B cell (primary cell): ENCODE results near the gene GAP43. TPM values are rescaled to one million over a fixed set of nuclear protein-coding genes. Genes with fewer than 3 reads are reported as not detected.

ENCODE experiments used
- ATAC-seq: fragments of 200-7000 bp; cut with Tn5 transposase; one replicate; pipeline ENCODE4 v1.10.0; 2021; ENCODE audit warnings: low read depth, mild to moderate bottlenecking, moderate number of reproducible peaks, moderate library complexity
- CTCF ChIA-PET: fragments of 350-600 bp; sonication (Branson Sonifier 250); formaldehyde crosslinking; loops from one replicate; lab custom pipeline; 2021; ENCODE audit warnings: antibody characterized with exemption, inconsistent platforms; lab: Charles Lee
- POLR2A ChIA-PET: fragments of 350-600 bp; sonication (Branson Sonifier 250); formaldehyde crosslinking; loops from one replicate; lab custom pipeline; 2021; ENCODE audit warnings: antibody characterized with exemption; lab: Charles Lee
- DNase-seq: peaks from one replicate; pipeline ENCODE4 v3.0.0; 2013
- H2AFZ ChIP-seq: 2 replicates; pipeline ENCODE4 v1.6.1; 2012; ENCODE audit warnings: mild to moderate bottlenecking, low read depth, low read length; ENCODE audit not compliant: insufficient read depth, poor library complexity, severe bottlenecking
- H3K27ac ChIP-seq, 2 donors: 1 replicate in 1 of 2; 2 replicates in 1 of 2; pipeline ENCODE4 v1.5.1; 2012 to 2013; ENCODE audit warnings: low read length in 2 of 2, mild to moderate bottlenecking in 2 of 2, moderate library complexity in 1 of 2
- H3K27me3 ChIP-seq, 4 experiments: fragments of 200-600 bp in 1 of 4; sonication (generic) in 1 of 4; replicated peaks in 1 of 4; 1 replicate in 2 of 4; 2 replicates in 2 of 4; pipeline versions ENCODE4 v1.6.1 to v1.7.0; 2013 to 2016; ENCODE audit warnings: low read length in 3 of 4, mild to moderate bottlenecking in 2 of 4, mixed read lengths in 1 of 4, moderate library complexity in 1 of 4; ENCODE audit not compliant: insufficient read depth in 4 of 4, control insufficient read depth in 3 of 4; ENCODE audit errors: control extremely low read depth in 1 of 4
- H3K36me3 ChIP-seq, 2 experiments: replicated peaks in 1 of 2; 1 replicate in 1 of 2; 2 replicates in 1 of 2; pipeline versions ENCODE4 v1.6.1 to v1.7.1; 2013; ENCODE audit warnings: low read length in 1 of 2; ENCODE audit not compliant: insufficient read depth in 2 of 2, control insufficient read depth in 1 of 2; ENCODE audit errors: control extremely low read depth in 1 of 2, extremely low read depth in 1 of 2
- H3K4me1 ChIP-seq, 2 donors: fragments of 200-600 bp in 1 of 2; sonication (generic) in 1 of 2; 1 replicate in 1 of 2; 2 replicates in 1 of 2; pipeline versions ENCODE4 v1.5.1 to v1.6.1; 2013 to 2017; ENCODE audit warnings: low read length in 2 of 2; ENCODE audit not compliant: control insufficient read depth in 2 of 2, insufficient read depth in 2 of 2
- H3K4me2 ChIP-seq: replicated peaks from 2 replicates; pipeline ENCODE3; 2012; ENCODE audit warnings: mild to moderate bottlenecking, low read depth, low read length; ENCODE audit not compliant: poor library complexity, severe bottlenecking
- H3K4me3 ChIP-seq, 5 experiments: fragments of 200-600 bp in 1 of 5; sonication (generic) in 1 of 5; 1 replicate in 3 of 5; 2 replicates in 2 of 5; pipeline versions ENCODE4 v1.5.1 to v1.7.0; 2011 to 2016; ENCODE audit warnings: low read length in 4 of 5, mild to moderate bottlenecking in 4 of 5, low read depth in 2 of 5, control low read depth in 1 of 5, moderate library complexity in 1 of 5; ENCODE audit not compliant: insufficient read depth in 1 of 5; ENCODE audit errors: control extremely low read depth in 1 of 5, extremely low read depth in 1 of 5
- H3K79me2 ChIP-seq: fragments of 200-600 bp; sonication (generic); one replicate; pipeline ENCODE4 v1.6.0; 2016; ENCODE audit warnings: low read length; ENCODE audit not compliant: control insufficient read depth, insufficient read depth
- H3K9ac ChIP-seq: fragments of 200-600 bp; sonication (generic); 2 replicates; pipeline ENCODE4 v1.6.1; 2017; ENCODE audit warnings: mild to moderate bottlenecking, low read length, moderate library complexity
- H3K9me3 ChIP-seq, 3 donors: one replicate each; pipeline versions ENCODE4 v1.6.1 to v1.7.1; 2013; ENCODE audit warnings: low read length in 2 of 3; ENCODE audit not compliant: control insufficient read depth in 2 of 3, insufficient read depth in 1 of 3; ENCODE audit errors: control extremely low read depth in 1 of 3
- H4K20me1 ChIP-seq: 2 replicates; pipeline ENCODE4 v1.6.0; 2012; ENCODE audit warnings: mild to moderate bottlenecking, low read length; ENCODE audit not compliant: insufficient read depth, control insufficient read depth, poor library complexity, severe bottlenecking
- H3K27ac Mint-ChIP-seq: one replicate; pipeline ENCODE4 v1.8.0; 2021; ENCODE audit warnings: mixed read lengths
- H3K27me3 Mint-ChIP-seq: one replicate; pipeline ENCODE4 v1.8.0; 2021; ENCODE audit warnings: mixed read lengths
- H3K4me1 Mint-ChIP-seq: one replicate; pipeline ENCODE4 v1.8.0; 2021; ENCODE audit warnings: mixed read lengths
- H3K4me3 Mint-ChIP-seq: one replicate; pipeline ENCODE4 v1.8.0; 2021; ENCODE audit warnings: mixed read lengths
- H3K9me3 Mint-ChIP-seq: one replicate; pipeline ENCODE4 v1.8.0; 2022; ENCODE audit warnings: mixed read lengths; ENCODE audit not compliant: insufficient read depth
- CTCF ChIP-seq: fragments of 200-600 bp; IDR thresholded peaks from one replicate; pipeline ENCODE4 v1.8.0; 2022; ENCODE audit warnings: antibody characterized with exemption, mild to moderate bottlenecking
- EZH2 ChIP-seq: IDR thresholded peaks from 2 replicates; pipeline ENCODE4 v1.6.1; 2012; ENCODE audit warnings: borderline replicate concordance, low read depth, mild to moderate bottlenecking, moderate library complexity, low read length; ENCODE audit not compliant: insufficient read depth, poor library complexity, severe bottlenecking
- WGBS: methylation state at CpG from one replicate; pipeline ENCODE4 v1.1.5; 2013; ENCODE audit warnings: missing lambda C conversion rate; ENCODE audit not compliant: insufficient coverage; 5-methylcytosine and 5-hydroxymethylcytosine counted together
- intact Hi-C: fragments of 100-400 bp; cut with micrococcal nuclease; formaldehyde crosslinking; loops from one replicate; pipeline ENCODE4 v1.10.0; 2022
- polyA plus RNA-seq: library from polyadenylated mRNA; depleted of rRNA; stranded (reverse); fragments of >200 nt; gene quantifications from 2 replicates; pipeline ENCODE4 v1.2.3, GENCODE V29; 2012
- total RNA-seq, 2 donors: library from RNA; stranded (reverse); fragments of 120-200 nt in 1 of 2; gene quantifications; 1 replicate in 1 of 2; 2 replicates in 1 of 2; pipeline versions ENCODE4 v1.2.3 to v1.2.4, GENCODE V29; 2013 to 2022

Gene GAP43
- total and polyA plus RNA-seq, 2 donors (not counting 1 experiment from before 2014, with no cell fraction given), result 0.04 TPM; not detected in 1

DNA sequence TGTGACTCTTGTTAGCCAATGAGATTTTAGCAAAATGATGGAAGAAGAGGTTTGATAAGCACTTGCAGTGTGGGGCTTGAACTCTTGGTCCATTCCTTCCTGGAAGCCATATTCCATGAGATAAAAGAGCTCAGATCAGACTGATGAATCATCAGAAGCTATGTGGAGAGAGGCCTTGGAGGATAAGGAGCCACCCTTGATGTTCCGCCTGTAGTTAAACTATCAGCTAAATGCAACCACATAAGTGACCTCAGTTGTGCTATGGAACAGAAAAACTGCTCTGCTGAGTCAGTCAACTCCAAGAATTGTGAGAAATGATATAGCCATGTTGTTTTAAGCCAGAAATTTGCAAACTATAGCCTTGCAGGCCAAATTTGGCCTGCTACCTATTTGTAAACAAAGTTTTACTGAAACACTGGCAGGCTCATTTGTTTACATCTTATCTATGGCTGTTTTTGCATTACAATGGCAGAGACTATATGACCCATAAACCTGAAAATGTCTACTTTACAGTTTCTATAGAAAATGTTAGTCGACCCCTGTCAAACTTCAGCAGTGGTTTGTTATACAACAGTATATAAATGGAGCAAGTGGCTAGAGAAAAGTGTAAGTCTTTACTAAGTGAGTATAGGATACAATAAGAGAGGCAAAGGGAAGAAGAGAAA, 27.6 kb upstream of the GAP43 start:
- Mint-ChIP-seq H3K9me3 (no peaks in the 10 kb centered on the region), H3K27ac (no peak overlapping the region), H3K27me3 (peaks cover 11% of the 10 kb centered on the region), H3K4me3 (no peak overlapping the region), H3K4me1 (peaks cover 2% of the 10 kb centered on the region)
- Histone ChIP-seq H3K27me3 (peaks cover 0 to 4% (median 0%) of the 10 kb centered on the region in 4 experiments), H3K4me3 (no peak overlapping the region), H3K79me2 (no peaks in the 10 kb centered on the region), H4K20me1 (no peaks in the 10 kb centered on the region), H3K27ac (no peak overlapping the region), H3K9ac (no peak overlapping the region), H3K36me3 (no peaks in the 10 kb centered on the region), H2AFZ (no peak overlapping the region), H3K4me1 (no peaks in the 10 kb centered on the region), H3K9me3 (peaks cover 0 to 6% (median 0%) of the 10 kb centered on the region in 3 donors), H3K4me2 (no peak overlapping the region)
- intact Hi-C loops, result no loop called here
- TF ChIP-seq EZH2, result no peak
- no peak for TF ChIP-seq CTCF
- no peak for DNase-seq
- no CpG with 5 or more reads among the region's 2 CpGs for WGBS
- ChIA-PET CTCF (no interaction called here), POLR2A (no interaction called here)
- no peak for ATAC-seq

- TF ChIP-seq EZH2 (no peak), CTCF (no peak)
- ATAC-seq (no peak), DNase-seq (no peak)
- Mint-ChIP-seq H3K4me3 (no peak overlapping the region), H3K9me3 (no peaks in the 10 kb centered on the region), H3K27me3 (peaks cover 14% of the 10 kb centered on the region), H3K4me1 (peaks cover 2% of the 10 kb centered on the region), H3K27ac (no peak overlapping the region)
- Histone ChIP-seq H2AFZ (no peak overlapping the region), H3K4me1 (no peaks in the 10 kb centered on the region), H3K27me3 (peaks cover 0 to 4% (median 0%) of the 10 kb centered on the region in 4 experiments), H3K27ac (no peak overlapping the region), H3K9me3 (peaks cover 0 to 6% (median 0%) of the 10 kb centered on the region in 3 donors), H3K79me2 (no peaks in the 10 kb centered on the region), H4K20me1 (no peaks in the 10 kb centered on the region), H3K4me2 (no peak overlapping the region), H3K4me3 (no peak overlapping the region), H3K36me3 (no peaks in the 10 kb centered on the region), H3K9ac (no peak overlapping the region)
- intact Hi-C loops, result no loop called here
- CTCF ChIA-PET, result interaction anchor here (1.0 kb wide), 1 partner anchor 60 kb away, joined by 3 read pairs; no protein-coding TSS in a partner anchor
- POLR2A ChIA-PET, result no interaction called here
These were observed 25.1 kb upstream of the GAP43 start for GRCh38 chr3:115598216-115598615.
